Measurements from ENCODE around the gene FBXL12.
A peak's percentile ranks its signal among the peaks of the same experiment; 100 is the strongest.

Gene FBXL12

GRCh38 chr19:9819596-9819909, 674 bp upstream of the FBXL12 start:
- no peaks in the 10 kb centered on the region for H4K20me1 ChIP-seq (ENCODE audit: insufficient read depth, low read length)
- TF ChIP-seq, protein P1, sequence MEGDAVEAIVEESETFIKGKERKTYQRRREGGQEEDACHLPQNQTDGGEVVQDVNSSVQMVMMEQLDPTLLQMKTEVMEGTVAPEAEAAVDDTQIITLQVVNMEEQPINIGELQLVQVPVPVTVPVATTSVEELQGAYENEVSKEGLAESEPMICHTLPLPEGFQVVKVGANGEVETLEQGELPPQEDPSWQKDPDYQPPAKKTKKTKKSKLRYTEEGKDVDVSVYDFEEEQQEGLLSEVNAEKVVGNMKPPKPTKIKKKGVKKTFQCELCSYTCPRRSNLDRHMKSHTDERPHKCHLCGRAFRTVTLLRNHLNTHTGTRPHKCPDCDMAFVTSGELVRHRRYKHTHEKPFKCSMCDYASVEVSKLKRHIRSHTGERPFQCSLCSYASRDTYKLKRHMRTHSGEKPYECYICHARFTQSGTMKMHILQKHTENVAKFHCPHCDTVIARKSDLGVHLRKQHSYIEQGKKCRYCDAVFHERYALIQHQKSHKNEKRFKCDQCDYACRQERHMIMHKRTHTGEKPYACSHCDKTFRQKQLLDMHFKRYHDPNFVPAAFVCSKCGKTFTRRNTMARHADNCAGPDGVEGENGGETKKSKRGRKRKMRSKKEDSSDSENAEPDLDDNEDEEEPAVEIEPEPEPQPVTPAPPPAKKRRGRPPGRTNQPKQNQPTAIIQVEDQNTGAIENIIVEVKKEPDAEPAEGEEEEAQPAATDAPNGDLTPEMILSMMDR (IDR thresholded peaks at IDR 0.05; ENCODE audit: low read length) = no peak
- TF ChIP-seq EZH2 (IDR thresholded peaks at IDR 0.05; ENCODE audit: borderline replicate concordance, low read length) = no peak
- no peaks in the 10 kb centered on the region for H3K27me3 ChIP-seq (ENCODE audit: insufficient read depth, low read length)
- H2AFZ ChIP-seq (ENCODE audit: low read length) = no peak overlapping the region
- peak overlapping the region; percentile 57 for H3K4me3 ChIP-seq (ENCODE audit: low read depth, low read length, poor library complexity, severe bottlenecking)
- peaks cover 34% of the 10 kb centered on the region for H3K36me3 ChIP-seq (ENCODE audit: insufficient read depth, low read length)
- H3K79me2 ChIP-seq (ENCODE audit: insufficient read depth, low read length) = peaks cover 18% of the 10 kb centered on the region
- no peaks in the 10 kb centered on the region for H3F3A ChIP-seq (ENCODE audit: insufficient read depth, low read length)
- H3K4me1 ChIP-seq (ENCODE audit: insufficient read depth, low read length, severe bottlenecking) = peaks cover 14% of the 10 kb centered on the region
- peaks cover 7% of the 10 kb centered on the region; the same call in 1 of the 2 replicates for H3K9me3 ChIP-seq (ENCODE audit: low read length)
- H3K9me2 ChIP-seq (ENCODE audit: low read depth, low read length) = no peaks in the 10 kb centered on the region
- H3K4me2 ChIP-seq (ENCODE audit: low read length) = peak overlapping the region; percentile 67
- H3K27ac ChIP-seq (ENCODE audit: low read depth, low read length, poor library complexity, severe bottlenecking) = peak overlapping the region; percentile 29
- H3K9ac ChIP-seq (ENCODE audit: low read length) = peak overlapping the region; percentile 18; the same call in 1 of the 2 replicates

DNA sequence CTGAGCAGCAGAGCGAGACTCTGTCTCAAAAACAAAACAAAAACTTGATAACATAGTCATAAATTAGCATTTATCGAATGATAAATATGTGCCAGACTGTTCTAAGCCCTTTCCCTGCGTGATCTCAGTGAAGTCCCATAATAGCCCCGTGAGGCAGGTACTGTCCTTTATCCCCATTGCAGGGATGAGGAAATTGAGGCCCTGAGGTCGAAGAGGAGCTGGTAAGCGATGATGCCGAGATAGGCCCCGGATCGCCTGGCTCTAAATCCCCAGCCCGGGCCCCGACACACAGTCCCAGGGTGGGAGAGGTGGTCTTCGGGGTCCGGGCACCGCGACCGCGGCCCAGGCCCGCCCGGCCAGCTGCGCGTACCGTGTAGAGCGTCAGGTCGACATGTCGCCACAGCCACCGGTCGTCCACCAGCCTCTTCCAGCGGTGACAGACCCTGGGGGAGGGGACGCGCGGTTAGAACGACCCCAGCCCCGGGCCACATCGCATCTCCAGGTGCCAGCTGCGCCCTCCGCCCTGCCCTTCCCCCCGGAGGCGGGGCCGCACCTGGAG, 625 bp downstream of the FBXL12 start:
- TF ChIP-seq, protein P1 (IDR thresholded peaks at IDR 0.05; ENCODE audit: low read length) = no peak
- TF ChIP-seq EZH2 (IDR thresholded peaks at IDR 0.05; ENCODE audit: borderline replicate concordance, low read length) = no peak
- H3K9ac ChIP-seq (ENCODE audit: low read length) = peak overlapping the region; percentile 92
- peaks cover 43% of the 10 kb centered on the region for H3K36me3 ChIP-seq (ENCODE audit: insufficient read depth, low read length)
- H3K27ac ChIP-seq (ENCODE audit: low read depth, low read length, poor library complexity, severe bottlenecking) = peak overlapping the region; percentile 85
- peaks cover 18% of the 10 kb centered on the region for H3K79me2 ChIP-seq (ENCODE audit: insufficient read depth, low read length)
- H4K20me1 ChIP-seq (ENCODE audit: insufficient read depth, low read length) = no peaks in the 10 kb centered on the region
- peaks cover 14% of the 10 kb centered on the region for H3K4me1 ChIP-seq (ENCODE audit: insufficient read depth, low read length, severe bottlenecking)
- peaks cover 7% of the 10 kb centered on the region; the same call in 1 of the 2 replicates for H3K9me3 ChIP-seq (ENCODE audit: low read length)
- H3K4me2 ChIP-seq (ENCODE audit: low read length) = peak overlapping the region; percentile 94
- no peaks in the 10 kb centered on the region for H3F3A ChIP-seq (ENCODE audit: insufficient read depth, low read length)
- peak overlapping the region; percentile 97 for H3K4me3 ChIP-seq (ENCODE audit: low read depth, low read length, poor library complexity, severe bottlenecking)
- no peaks in the 10 kb centered on the region for H3K27me3 ChIP-seq (ENCODE audit: insufficient read depth, low read length)
- H2AFZ ChIP-seq (ENCODE audit: low read length) = no peak overlapping the region
- no peaks in the 10 kb centered on the region for H3K9me2 ChIP-seq (ENCODE audit: low read depth, low read length)

GRCh38 chr19:9811139-9811538, 7.7 kb downstream of the FBXL12 start:
- Histone ChIP-seq H3K4me2 (ENCODE audit: low read length) (no peak overlapping the region), H3K79me2 (ENCODE audit: insufficient read depth, low read length) (0 out of 2 replicates have a peak, but pooled peaks cover 3% of the 10 kb centered on the region), H3K9me3 (ENCODE audit: low read length) (peaks cover 4% of the 10 kb centered on the region; the same call in 1 of the 2 replicates), H3K27me3 (ENCODE audit: insufficient read depth, low read length) (no peaks in the 10 kb centered on the region), H3K27ac (ENCODE audit: low read depth, low read length, poor library complexity, severe bottlenecking) (no peak overlapping the region), H4K20me1 (ENCODE audit: insufficient read depth, low read length) (no peaks in the 10 kb centered on the region), H3F3A (ENCODE audit: insufficient read depth, low read length) (no peaks in the 10 kb centered on the region), H3K9me2 (ENCODE audit: low read depth, low read length) (no peaks in the 10 kb centered on the region), H3K9ac (ENCODE audit: low read length) (no peak overlapping the region), H3K36me3 (ENCODE audit: insufficient read depth, low read length) (peaks cover 77% of the 10 kb centered on the region), H2AFZ (ENCODE audit: low read length) (no peak overlapping the region), H3K4me1 (ENCODE audit: insufficient read depth, low read length, severe bottlenecking) (peaks cover 5% of the 10 kb centered on the region), H3K4me3 (ENCODE audit: low read depth, low read length, poor library complexity, severe bottlenecking) (no peak overlapping the region)
- TF ChIP-seq, protein P1 (IDR thresholded peaks at IDR 0.05; ENCODE audit: low read length) = no peak
- TF ChIP-seq EZH2 (IDR thresholded peaks at IDR 0.05; ENCODE audit: borderline replicate concordance, low read length) = no peak

Data from OCI-LY1 (cell line).